Type B pancreatic cell (in vitro differentiated cells): Measurements from ENCODE around the gene TRAF3. TPM values are rescaled to one million over a fixed set of nuclear protein-coding genes. Genes with fewer than 3 reads are reported as not detected.
A peak's percentile ranks its signal among the peaks of the same experiment; 100 is the strongest.

ENCODE experiments used
- DNase-seq: peaks from one replicate; pipeline ENCODE4 v3.0.0; 2021; ENCODE audit warnings: mixed read lengths; ENCODE audit not compliant: unreplicated experiment; ENCODE audit errors: extremely low spot score
- H3K27ac Mint-ChIP-seq: 2 replicates; pipeline ENCODE4 v1.8.0; 2021; ENCODE audit warnings: mild to moderate bottlenecking, mixed read lengths
- H3K27me3 Mint-ChIP-seq: 2 replicates; pipeline ENCODE4 v1.8.0; 2021; ENCODE audit warnings: mixed read lengths
- H3K36me3 Mint-ChIP-seq: 2 replicates; pipeline ENCODE4 v1.8.0; 2021; ENCODE audit warnings: mixed read lengths
- H3K4me1 Mint-ChIP-seq: one replicate; pipeline ENCODE4 v1.8.0; 2021; ENCODE audit warnings: mixed read lengths; ENCODE audit not compliant: unreplicated experiment
- H3K4me3 Mint-ChIP-seq: 2 replicates; pipeline ENCODE4 v1.8.0; 2021; ENCODE audit warnings: mild to moderate bottlenecking, mixed read lengths
- H3K9me3 Mint-ChIP-seq: 2 replicates; pipeline ENCODE4 v1.8.0; 2021; ENCODE audit warnings: mixed read lengths
- total RNA-seq: library from RNA; stranded (reverse); gene quantifications from 2 replicates; pipeline ENCODE4 v1.2.1, GENCODE V29; 2021; ENCODE audit warnings: low replicate concordance
- TF ChIP-seq, protein P1 (sequence below): fragments of 200-600 bp; sonication (generic); conservative IDR thresholded peaks from 2 replicates; pipeline ENCODE4 v1.5.0; 2021; ENCODE audit warnings: antibody characterized with exemption, mild to moderate bottlenecking

Gene TRAF3
- total RNA-seq, 1 donor from 2014 or later, result 24.0 TPM

DNA sequence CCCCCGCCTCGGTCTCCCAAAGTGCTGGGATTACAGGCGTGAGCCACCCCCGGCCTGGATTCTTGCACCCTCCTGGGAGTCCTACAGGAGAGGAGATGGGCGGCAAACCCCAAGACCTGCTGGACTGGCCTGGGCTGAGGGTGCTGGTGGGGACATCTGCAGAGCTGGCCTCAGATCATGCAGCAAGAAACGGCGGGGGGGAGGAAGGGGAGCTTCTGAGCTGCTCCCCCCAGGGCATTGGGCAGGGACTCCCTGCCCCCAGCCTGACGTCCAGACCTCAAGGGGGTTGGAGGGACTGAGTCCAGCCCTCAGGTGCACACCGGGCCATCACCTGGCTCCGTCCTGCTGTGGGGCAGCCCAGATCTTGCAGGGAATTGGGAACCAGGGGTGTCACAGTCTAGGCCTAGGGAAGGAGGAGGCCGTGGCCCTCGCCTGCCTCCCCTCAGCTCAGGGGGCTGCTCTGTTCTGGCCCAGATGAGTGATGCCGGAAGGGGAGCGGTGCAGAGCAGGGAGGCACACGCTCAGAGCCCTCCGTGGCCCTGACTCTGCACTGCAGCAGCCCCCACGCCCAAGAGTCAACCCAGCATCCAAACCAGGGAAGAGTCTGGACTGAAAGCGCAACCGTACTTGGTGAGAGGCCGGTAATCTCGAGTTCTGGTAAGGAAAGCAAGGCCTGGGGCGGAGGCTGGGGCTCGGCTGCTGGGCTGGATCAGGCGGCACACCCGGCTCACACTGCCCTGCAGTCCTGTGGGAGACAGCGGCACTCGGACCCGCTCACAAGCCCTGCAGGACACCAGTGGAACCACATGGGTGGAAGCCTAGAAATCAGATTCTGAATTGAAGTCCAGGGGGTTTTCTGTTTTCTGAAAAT, 136.3 kb downstream of the TRAF3 start:
- no peak overlapping the region for H3K27ac Mint-ChIP-seq
- H3K4me1 Mint-ChIP-seq, result no peaks in the 10 kb centered on the region
- no peaks in the 10 kb centered on the region for H3K9me3 Mint-ChIP-seq
- TF ChIP-seq, protein P1, sequence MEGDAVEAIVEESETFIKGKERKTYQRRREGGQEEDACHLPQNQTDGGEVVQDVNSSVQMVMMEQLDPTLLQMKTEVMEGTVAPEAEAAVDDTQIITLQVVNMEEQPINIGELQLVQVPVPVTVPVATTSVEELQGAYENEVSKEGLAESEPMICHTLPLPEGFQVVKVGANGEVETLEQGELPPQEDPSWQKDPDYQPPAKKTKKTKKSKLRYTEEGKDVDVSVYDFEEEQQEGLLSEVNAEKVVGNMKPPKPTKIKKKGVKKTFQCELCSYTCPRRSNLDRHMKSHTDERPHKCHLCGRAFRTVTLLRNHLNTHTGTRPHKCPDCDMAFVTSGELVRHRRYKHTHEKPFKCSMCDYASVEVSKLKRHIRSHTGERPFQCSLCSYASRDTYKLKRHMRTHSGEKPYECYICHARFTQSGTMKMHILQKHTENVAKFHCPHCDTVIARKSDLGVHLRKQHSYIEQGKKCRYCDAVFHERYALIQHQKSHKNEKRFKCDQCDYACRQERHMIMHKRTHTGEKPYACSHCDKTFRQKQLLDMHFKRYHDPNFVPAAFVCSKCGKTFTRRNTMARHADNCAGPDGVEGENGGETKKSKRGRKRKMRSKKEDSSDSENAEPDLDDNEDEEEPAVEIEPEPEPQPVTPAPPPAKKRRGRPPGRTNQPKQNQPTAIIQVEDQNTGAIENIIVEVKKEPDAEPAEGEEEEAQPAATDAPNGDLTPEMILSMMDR, result peak; percentile 41
- H3K36me3 Mint-ChIP-seq, result no peaks in the 10 kb centered on the region
- no peak overlapping the region for H3K4me3 Mint-ChIP-seq
- DNase-seq, result no peak
- no peaks in the 10 kb centered on the region for H3K27me3 Mint-ChIP-seq

DNA sequence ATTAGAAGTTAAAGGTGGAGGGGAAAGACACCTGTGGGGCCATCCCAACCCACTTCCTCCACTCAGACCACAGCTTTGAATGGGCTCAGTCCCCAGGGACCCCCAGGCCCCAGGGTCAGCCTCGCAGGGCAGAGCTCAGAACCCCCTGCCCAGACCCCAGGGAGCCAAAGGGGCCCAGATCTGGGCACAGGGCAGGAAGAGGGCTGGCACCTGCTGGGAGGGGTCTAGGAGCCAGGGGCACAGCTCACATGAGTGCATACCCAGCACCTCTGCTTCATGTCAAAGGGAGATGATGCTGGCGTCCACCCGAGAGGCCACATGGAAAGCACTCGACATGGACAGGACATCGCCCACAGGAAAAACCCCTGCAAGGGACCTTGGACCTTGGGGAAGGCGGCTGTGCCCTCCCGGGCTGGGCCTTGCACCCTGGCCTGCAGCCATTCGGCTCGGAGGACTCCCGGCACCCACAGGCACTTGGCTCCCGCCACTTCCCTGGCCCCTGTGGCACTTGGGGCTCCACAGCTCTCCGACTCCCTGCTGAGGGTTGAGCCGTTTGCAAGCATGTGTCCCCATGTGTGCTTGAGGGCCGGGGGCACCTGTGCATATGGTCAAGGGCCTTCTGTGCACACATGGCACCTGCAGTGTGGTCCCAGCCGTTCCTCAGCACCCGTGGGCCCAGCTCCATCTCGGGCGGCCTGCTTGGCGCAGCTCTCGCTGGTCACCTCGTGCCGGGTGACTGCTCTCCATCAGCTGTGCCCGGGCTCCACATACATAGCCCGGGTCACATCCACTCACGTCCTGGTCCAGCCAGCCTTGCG, 137.4 kb downstream of the TRAF3 start:
- Mint-ChIP-seq H3K9me3 (no peaks in the 10 kb centered on the region), H3K27ac (no peak overlapping the region), H3K27me3 (no peaks in the 10 kb centered on the region), H3K4me3 (no peak overlapping the region), H3K4me1 (no peaks in the 10 kb centered on the region), H3K36me3 (no peaks in the 10 kb centered on the region)
- DNase-seq, result no peak
- TF ChIP-seq, protein P1, result no peak

DNA sequence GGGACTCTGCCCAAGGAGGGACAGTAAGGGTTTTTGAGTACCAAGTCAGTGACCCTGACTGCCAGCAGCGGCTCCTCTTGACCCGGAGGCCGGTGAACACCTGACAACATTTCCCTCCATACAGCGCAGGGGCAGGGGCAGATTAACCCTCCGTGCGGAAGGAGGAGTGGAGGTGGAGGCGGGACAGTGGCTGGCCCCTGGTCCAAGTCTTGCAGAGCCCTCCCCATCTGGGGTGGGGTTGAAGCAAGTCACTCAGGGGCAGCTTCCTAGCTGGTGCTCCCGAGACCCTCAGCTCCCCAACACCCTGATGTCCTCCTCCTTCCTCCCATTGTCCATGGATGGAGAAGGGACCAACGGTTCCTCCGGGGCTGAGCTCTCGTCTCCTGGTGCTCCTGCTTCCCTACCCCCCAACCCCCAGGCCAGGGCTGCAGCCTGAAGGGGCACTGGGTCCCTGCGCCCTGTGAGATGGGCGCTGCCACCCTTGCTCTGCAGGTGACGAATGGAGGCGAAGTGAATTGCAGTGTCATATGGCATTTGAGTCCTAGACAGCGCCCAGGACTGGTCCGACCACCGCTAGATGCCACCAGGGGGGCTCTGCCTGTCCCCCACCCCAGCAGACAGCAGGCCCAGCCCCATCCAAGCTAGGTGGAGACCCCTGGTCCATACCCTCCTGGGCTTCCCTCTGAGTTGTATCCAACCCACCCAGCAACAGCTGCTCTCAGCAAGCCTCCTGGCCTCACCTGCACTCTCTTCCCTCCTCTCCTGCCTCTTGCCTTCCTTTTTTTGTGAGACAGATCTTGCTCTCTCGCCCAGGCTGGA, 138.3 kb downstream of the TRAF3 start:
- Mint-ChIP-seq H3K36me3 (no peaks in the 10 kb centered on the region), H3K4me1 (no peaks in the 10 kb centered on the region), H3K27me3 (no peaks in the 10 kb centered on the region), H3K4me3 (no peak overlapping the region), H3K9me3 (no peaks in the 10 kb centered on the region), H3K27ac (no peak overlapping the region)
- TF ChIP-seq, protein P1, result no peak
- DNase-seq, result no peak

GRCh38 chr14:102916347-102917055, 139.3 kb downstream of the TRAF3 start:
- no peaks in the 10 kb centered on the region for H3K27me3 Mint-ChIP-seq
- H3K4me3 Mint-ChIP-seq, result no peak overlapping the region
- no peaks in the 10 kb centered on the region for H3K9me3 Mint-ChIP-seq
- no peak overlapping the region for H3K27ac Mint-ChIP-seq
- no peaks in the 10 kb centered on the region for H3K36me3 Mint-ChIP-seq
- H3K4me1 Mint-ChIP-seq, result no peaks in the 10 kb centered on the region
- no peak for DNase-seq
- TF ChIP-seq, protein P1, result no peak

GRCh38 chr14:102917056-102917385, 139.8 kb downstream of the TRAF3 start:
- no peak overlapping the region for H3K4me3 Mint-ChIP-seq
- no peaks in the 10 kb centered on the region for H3K4me1 Mint-ChIP-seq
- TF ChIP-seq, protein P1, result no peak
- no peak overlapping the region for H3K27ac Mint-ChIP-seq
- H3K9me3 Mint-ChIP-seq, result no peaks in the 10 kb centered on the region
- H3K27me3 Mint-ChIP-seq, result no peaks in the 10 kb centered on the region
- H3K36me3 Mint-ChIP-seq, result no peaks in the 10 kb centered on the region
- DNase-seq, result no peak
